Measurements from ENCODE around the gene NOP58. TPM values are rescaled to one million over a fixed set of nuclear protein-coding genes. Genes with fewer than 3 reads are reported as not detected.
"Not testable (repeated sequence)": the region's sequence is repeated elsewhere in the genome, so short reads cannot be mapped to it uniquely, and the experiment has no call there.

The NOP58 gene
- total RNA-seq, 1 donor from 2014 or later = 48.5 TPM

DNA sequence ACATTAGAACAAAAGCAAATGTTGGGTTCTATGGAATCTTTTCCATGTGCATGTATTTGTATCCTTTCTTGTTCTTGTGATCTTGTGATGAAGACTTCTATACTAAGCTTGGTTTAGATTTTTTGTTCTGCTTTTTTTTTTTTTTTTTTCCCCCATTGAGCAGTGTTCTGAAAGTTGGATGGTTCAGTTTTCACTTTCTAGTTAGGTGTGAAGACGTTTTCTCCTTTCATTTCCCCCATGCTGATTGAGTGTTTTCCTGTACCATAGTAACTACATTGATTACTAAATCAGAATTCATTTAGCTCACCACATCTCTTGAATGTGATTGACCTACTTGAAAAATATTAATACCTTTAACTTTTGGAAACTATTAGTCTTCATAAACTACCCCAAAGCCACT lies 34.1 kb downstream of the NOP58 start:
- DNase-seq (ENCODE audit: low spot score in 2 of 2) (no peak), FAIRE-seq (no peak)

DNA sequence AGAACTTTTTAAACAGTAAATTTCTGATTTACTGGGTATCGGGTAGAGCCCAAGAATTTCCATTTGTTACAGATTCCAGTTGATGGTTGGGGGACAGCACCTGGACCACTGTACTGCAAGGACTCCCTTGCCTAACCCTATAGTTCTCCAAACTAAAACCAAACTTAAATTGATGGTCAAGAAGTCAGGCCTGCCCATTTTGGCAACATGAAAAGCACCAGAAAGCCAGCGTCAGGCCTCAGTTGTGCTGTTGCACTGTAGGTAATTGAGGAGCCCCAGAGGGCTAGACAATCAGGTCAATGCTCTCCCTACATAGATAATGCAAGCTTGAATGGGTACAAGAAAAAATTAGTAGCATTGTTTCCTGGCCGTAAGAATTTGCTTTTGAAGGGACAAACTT lies 40.5 kb downstream of the NOP58 start:
- no peak for FAIRE-seq
- DNase-seq (ENCODE audit: low spot score in 2 of 2) = no peak

GRCh38 chr2:202307690-202308089 lies 42.1 kb downstream of the NOP58 start:
- DNase-seq (ENCODE audit: low spot score in 2 of 2) (no peak), FAIRE-seq (no peak)

- FAIRE-seq (no peak), DNase-seq (ENCODE audit: low spot score in 2 of 2) (no peak)
Observed at GRCh38 chr2:202311823-202312388, 46.3 kb downstream of the NOP58 start.

- DNase-seq (ENCODE audit: low spot score in 2 of 2) (no peak), FAIRE-seq (no peak)
Observed at GRCh38 chr2:202314116-202314515, 48.6 kb downstream of the NOP58 start.

DNA sequence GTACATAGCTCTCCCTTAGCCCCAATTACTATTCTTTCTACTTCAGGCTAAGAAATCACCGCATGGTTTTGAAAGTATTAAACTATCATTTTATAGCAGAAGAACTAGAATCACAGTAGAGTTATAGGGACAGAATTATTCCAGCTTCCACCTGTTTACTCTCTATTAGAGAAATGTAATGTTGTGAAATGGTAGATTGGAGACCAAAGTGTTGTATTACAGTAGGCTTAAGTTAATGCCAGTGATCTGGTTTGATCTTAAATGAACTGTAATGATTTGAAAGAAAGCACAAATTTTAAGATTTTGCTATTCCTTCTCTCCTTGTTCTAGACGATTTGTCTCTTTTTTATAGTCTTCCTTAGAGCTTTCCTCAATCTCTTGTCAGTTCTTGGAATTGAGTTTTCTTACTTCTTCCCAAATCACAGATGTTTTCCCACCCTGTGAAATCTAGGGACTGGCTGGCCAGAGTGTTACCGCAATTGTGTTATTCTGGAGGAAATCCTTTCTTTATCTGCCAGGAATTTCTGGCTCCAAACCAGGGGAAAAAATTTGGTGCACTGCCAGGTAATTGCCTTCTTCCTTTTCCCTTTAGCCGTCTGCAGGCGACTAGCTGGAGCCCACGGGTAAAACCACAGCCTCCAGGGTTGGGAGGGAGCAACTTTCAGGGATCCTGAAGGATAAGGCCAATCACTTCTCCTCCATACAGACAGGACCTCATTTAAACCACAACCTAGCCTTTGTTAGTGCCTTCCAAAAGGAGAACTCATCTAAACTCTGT lies 51.7 kb downstream of the NOP58 start:
- FAIRE-seq (no peak), DNase-seq (ENCODE audit: low spot score in 2 of 2) (peak in 1 of 2 donors; percentile 26)

DNA sequence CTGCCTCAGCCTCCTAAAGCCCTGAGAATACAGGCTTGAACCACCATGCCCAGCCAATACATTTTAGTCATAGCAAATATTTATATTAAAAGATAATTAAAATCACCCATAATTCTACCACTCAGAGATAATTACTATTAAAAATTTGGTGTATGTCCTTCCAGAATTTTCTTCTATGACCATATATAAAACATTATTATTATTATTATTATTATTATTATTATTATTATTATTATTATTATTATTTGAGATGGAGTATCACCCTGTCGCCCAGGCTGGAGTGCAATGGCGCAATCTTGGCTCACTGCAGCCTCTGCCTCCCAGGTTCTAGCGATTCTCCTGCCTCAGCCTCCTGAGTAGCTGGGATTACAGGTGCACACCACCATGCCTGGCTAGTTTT lies 54.8 kb downstream of the NOP58 start:
- DNase-seq (ENCODE audit: low spot score in 2 of 2); FAIRE-seq: not testable (repeated sequence)

DNA sequence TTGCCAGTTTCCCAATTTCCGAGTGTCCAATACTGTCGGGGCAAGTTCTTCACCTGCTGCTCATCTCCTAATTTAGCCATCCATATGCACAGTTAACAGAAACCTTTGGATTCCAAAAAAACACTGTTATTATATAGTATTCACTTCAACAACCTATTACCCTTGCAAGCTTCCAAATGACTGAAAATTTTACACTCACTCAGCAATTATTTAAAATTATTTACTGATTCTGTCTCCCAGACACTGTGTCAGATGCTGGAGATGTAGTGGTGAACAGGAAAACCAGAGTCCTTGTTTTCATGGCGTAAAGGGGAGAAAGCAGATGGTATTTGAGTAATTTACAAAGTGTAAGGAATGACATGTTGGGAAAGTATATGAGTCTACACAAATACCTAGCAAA lies 56.9 kb downstream of the NOP58 start:
- DNase-seq (ENCODE audit: low spot score in 2 of 2) = no peak
- FAIRE-seq = no peak

DNA sequence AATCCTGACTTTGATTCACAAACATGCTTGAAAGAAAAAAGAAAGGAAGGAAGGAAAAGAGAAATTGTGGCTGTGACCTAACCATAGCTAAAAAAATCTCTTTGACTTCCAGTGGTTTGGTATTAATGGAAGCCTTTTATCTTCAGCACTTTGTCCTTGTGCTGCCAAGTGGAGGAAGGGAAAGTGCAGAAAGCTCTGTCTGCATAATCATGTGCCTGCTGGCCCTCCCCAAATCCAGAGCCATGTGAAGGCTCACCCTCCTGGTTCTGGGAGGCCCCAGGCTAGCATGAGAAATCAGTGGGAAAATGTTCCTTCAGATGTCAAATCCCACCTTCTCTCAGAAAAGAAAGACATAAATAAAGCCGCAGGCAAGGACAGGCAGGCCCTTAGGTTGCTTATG lies 62.3 kb downstream of the NOP58 start:
- FAIRE-seq (no peak), DNase-seq (ENCODE audit: low spot score in 2 of 2) (no peak)

DNA sequence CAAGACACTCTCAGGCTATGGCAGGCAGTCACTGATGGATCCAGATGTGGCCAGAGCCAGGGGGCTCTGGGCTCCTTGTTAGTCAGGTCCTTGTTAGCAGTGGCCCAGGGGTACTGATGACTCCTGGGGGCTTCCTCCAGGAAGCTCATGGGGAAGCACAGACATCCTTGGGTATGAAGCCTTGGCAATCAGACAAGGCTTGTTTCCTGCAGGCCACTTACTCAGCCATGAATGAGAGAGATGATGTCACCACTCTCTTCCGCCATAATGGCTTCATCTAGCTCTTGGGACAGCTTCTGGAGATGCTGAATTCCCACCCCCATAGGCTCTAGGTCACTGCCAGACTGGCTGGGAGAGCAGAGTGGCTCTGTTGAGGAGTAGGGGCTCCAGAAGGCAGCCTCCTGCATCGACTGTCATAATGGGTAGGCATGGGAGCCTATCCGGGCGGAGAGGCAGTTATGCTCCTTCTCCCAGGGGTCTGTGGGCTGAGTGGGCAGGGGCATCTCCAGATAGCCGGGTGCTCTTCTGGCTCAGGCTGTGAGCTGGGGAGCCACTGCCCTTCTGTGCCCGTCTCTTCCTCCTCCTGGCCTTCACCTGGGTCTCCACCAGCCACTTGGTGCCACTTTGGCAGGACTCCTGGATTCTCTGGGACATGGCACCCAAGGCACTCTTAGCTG lies 70.4 kb downstream of the NOP58 start:
- DNase-seq (ENCODE audit: low spot score in 2 of 2) (no peak), FAIRE-seq (no peak)

DNA sequence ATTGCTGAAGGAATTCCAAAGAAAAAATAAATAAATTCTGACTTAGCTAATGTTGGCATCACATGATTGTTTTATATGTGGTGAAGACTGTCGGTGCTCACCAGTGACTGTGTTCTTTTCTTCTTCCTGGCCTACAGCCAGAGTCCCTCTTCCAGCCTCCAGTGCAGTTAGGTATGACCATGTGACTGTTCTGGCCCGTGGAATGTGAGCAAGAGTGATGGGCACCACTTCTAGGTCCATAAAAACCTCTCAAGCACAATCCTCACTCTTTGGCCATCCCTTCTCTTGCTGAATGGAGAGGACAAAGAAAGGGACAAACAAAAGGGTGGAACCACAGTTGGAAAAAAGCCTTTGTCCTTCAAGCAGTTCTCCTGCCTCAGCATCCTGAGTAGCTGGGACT lies 71.6 kb downstream of the NOP58 start:
- no peak for FAIRE-seq

GRCh38 chr2:202337706-202338346 lies 72.3 kb downstream of the NOP58 start:
- DNase-seq (ENCODE audit: low spot score in 2 of 2) = no peak
- no peak for FAIRE-seq

More for the DNA sequence above, 71.6 kb downstream of the NOP58 start:
- no peak for DNase-seq (ENCODE audit: low spot score in 2 of 2)

DNA sequence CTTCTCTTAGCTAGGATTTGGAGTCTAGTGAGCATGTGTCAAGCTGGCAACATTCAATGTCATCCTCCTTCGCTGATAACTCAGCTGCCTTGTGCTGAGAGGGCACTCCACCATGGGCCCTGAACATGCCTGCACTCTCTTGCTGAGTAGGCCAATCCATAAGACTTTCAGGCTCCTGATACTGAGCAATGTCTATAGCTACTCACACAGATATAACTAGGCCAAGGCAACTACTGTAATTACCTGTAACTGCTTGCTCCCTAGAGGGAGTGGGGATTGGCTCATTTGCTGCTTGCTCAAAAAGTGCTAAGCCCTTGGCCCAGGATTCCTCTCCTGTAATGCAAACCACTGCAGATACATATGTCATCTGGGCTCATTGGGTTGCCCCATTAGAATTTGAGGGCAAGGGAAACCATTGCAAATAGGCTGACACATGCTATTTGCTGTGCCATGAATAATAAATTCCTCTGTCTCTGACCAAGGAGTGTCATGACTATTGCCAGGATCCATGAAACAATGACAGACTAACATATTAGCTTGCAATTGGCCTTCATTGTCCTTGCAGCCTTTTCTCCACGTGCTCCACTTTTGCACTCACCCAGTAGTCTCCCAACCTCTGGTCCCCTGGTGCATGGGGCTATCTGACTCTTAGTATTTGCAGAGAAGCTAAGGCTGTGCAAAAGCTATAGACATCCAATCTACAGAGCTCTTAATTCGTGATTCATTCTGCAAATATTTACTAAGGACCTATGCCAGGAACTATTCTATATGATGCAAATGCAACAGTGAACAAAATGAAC lies 73.7 kb downstream of the NOP58 start:
- FAIRE-seq (no peak), DNase-seq (ENCODE audit: low spot score in 2 of 2) (no peak)

GRCh38 chr2:202344178-202344577 lies 78.6 kb downstream of the NOP58 start:
- no peak for FAIRE-seq
- no peak for DNase-seq (ENCODE audit: low spot score in 2 of 2)

DNA sequence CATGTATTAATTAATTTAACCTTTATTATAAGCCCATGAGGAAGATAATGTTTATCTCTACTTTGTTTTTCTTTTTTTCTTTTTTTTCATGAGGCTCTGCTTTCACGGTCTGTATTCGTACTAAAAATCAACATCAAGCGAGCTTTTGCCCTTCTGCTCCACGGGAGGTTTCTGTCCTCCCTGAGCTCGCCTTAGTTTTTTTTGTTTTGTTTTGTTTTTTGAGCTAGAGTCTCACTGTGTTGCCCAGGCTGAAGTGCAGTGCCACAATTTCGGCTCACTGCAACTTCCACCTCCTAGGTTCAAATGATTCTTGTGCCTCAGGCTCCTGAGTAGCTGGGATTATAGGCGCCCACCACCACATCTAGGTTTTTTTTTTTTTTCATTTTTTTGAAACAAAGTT lies 80.6 kb downstream of the NOP58 start:
- DNase-seq (ENCODE audit: low spot score in 2 of 2) (no peak), FAIRE-seq (no peak)

Small RNA genes lying within 50 kb of the gene (small RNA-seq; reads per million reads assigned to genes)
- gene AC079354.2 (not detected), gene RF00575 (not detected), gene RN7SL753P (not detected), gene SNORD11 (4.9 reads per million, percentile 92 among the genes with 10 or more reads in this experiment), gene SNORD11B (16.2 reads per million, percentile 96 among the genes with 10 or more reads in this experiment), gene SNORD70 (66.6 reads per million, percentile 98 among the genes with 10 or more reads in this experiment)

Other genes with a start within 250 kb of the NOP58 start
- gene FZD7, start 231.9 kb upstream of the NOP58 start, total RNA-seq = 15.5 TPM
- 0.82 TPM for gene KIAA2012, start 192.5 kb upstream of the NOP58 start, total RNA-seq
- gene SUMO1, start 27.2 kb upstream of the NOP58 start, total RNA-seq = 177 TPM
- 74.6 TPM for gene BMPR2, start 110.6 kb downstream of the NOP58 start, total RNA-seq